Measurements from ENCODE around the gene KLHL3.

- TF ChIP-seq CTCF (IDR thresholded peaks at IDR 0.05): no peak
- no peak for TF ChIP-seq EP300 (IDR thresholded peaks at IDR 0.05; ENCODE audit: low read depth)
Observed at GRCh38 chr5:137705106-137705505, 30.8 kb downstream of the KLHL3 start.

Measured in transverse colon (tissue), 3 donors.